Neural cell (in vitro differentiated cells): Measurements from ENCODE around the gene POLR3K.

Experiments used
- EP300 ChIP-seq: fragments of 450-650 bp; conservative IDR thresholded peaks from 2 replicates; pipeline ENCODE4 v1.6.1; 2014; ENCODE audit warnings: antibody characterized with exemption, mild to moderate bottlenecking, moderate library complexity; ENCODE audit not compliant: poor library complexity, severe bottlenecking
- POLR2AphosphoS5 ChIP-seq: IDR thresholded peaks from 2 replicates; pipeline ENCODE4 v1.6.1; 2012
- TAF1 ChIP-seq: IDR thresholded peaks from 2 replicates; pipeline ENCODE4 v1.6.1; 2012; ENCODE audit warnings: low read depth
- TF ChIP-seq, protein P1 (sequence below): fragments of 450-650 bp; IDR thresholded peaks from 2 replicates; pipeline ENCODE4 v1.5.1; 2014; ENCODE audit warnings: antibody characterized with exemption, mild to moderate bottlenecking, moderate library complexity; ENCODE audit not compliant: poor library complexity, severe bottlenecking

DNA sequence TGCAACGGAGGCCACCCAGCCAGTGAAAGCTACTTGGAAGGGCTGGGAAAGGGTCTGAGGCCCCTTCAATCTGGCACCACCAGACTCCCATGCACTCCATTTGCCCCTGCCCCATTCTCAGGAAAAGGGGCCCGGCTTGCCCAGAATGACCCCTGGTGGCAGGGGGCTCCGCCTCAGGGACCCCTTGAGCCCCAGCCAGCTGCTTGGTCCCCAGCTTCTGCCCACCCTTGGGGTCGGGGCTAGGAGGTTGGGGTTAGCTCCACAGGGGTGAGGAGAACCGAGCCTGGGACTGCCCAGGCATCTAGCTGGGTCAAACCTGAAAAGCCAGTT, 17.8 kb upstream of the POLR3K start:
- TF ChIP-seq TAF1 = no peak
- TF ChIP-seq POLR2AphosphoS5 = no peak
- TF ChIP-seq, protein P1, sequence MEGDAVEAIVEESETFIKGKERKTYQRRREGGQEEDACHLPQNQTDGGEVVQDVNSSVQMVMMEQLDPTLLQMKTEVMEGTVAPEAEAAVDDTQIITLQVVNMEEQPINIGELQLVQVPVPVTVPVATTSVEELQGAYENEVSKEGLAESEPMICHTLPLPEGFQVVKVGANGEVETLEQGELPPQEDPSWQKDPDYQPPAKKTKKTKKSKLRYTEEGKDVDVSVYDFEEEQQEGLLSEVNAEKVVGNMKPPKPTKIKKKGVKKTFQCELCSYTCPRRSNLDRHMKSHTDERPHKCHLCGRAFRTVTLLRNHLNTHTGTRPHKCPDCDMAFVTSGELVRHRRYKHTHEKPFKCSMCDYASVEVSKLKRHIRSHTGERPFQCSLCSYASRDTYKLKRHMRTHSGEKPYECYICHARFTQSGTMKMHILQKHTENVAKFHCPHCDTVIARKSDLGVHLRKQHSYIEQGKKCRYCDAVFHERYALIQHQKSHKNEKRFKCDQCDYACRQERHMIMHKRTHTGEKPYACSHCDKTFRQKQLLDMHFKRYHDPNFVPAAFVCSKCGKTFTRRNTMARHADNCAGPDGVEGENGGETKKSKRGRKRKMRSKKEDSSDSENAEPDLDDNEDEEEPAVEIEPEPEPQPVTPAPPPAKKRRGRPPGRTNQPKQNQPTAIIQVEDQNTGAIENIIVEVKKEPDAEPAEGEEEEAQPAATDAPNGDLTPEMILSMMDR = no peak
- TF ChIP-seq EP300 = no peak
